Measurements from ENCODE around the gene GON4L. TPM values are rescaled to one million over a fixed set of nuclear protein-coding genes. Genes with fewer than 3 reads are reported as not detected.

The GON4L gene
- total RNA-seq, 6 experiments from 2014 or later: 10.7 to 23.2 (median 20.1) TPM

GRCh38 chr1:155827450-155827849, 29.6 kb downstream of the GON4L start:
- intact Hi-C loops (cut with DNase I): no loop called here
- TF ChIP-seq CTCF (IDR thresholded peaks at IDR 0.05): no peak
- no peak for TF ChIP-seq POLR2A (IDR thresholded peaks at IDR 0.05)
- Histone ChIP-seq H3K9me3 (no peaks in the 10 kb centered on the region), H3K4me3 (no peak overlapping the region), H3K27me3 (no peaks in the 10 kb centered on the region), H3K27ac (no peak overlapping the region), H3K4me1 (no peaks in the 10 kb centered on the region), H3K36me3 (peaks cover 0 to 21% (median 5%) of the 10 kb centered on the region in 4 donors)
- peak in 1 of 3 donors; percentile 13 for DNase-seq
- 87% methylated on average over 4 of the region's 4 CpGs for WGBS (ENCODE audit: insufficient coverage, low coverage, low lambda C conversion rate, missing lambda C conversion rate)
- ATAC-seq: no peak

- no peak overlapping the region for H3K4me3 ChIP-seq
- intact Hi-C loops (cut with DNase I): no loop called here
- DNase-seq: no peak
- H3K27ac ChIP-seq: no peak overlapping the region
- H3K27me3 ChIP-seq: no peaks in the 10 kb centered on the region
- TF ChIP-seq POLR2A (IDR thresholded peaks at IDR 0.05) (no peak), CTCF (IDR thresholded peaks at IDR 0.05) (no peak)
- peaks cover 0 to 79% (median 26%) of the 10 kb centered on the region in 4 donors for H3K36me3 ChIP-seq
- no peak for ATAC-seq
- no peaks in the 10 kb centered on the region for H3K9me3 ChIP-seq
- WGBS (ENCODE audit: insufficient coverage, low coverage, low lambda C conversion rate, missing lambda C conversion rate): 100% methylated on average over 1 of the region's 1 CpG
- H3K4me1 ChIP-seq: peaks cover 0 to 4% (median 0%) of the 10 kb centered on the region in 4 donors
These were observed 40.7 kb downstream of the GON4L start for GRCh38 chr1:155816351-155816750.

GRCh38 chr1:155813672-155814071, 43.3 kb downstream of the GON4L start:
- H3K27ac ChIP-seq: no peak overlapping the region
- DNase-seq (no peak), ATAC-seq (no peak)
- H3K4me1 ChIP-seq: no peaks in the 10 kb centered on the region
- WGBS (ENCODE audit: insufficient coverage, low coverage, low lambda C conversion rate, missing lambda C conversion rate): 96% methylated on average over 3 of the region's 3 CpGs
- intact Hi-C loops (cut with DNase I): loop anchor here in 1 of 2 donors (2.0 kb wide), 1 partner anchor 13 kb away; no protein-coding TSS in a partner anchor
- no peaks in the 10 kb centered on the region for H3K9me3 ChIP-seq
- TF ChIP-seq CTCF (IDR thresholded peaks at IDR 0.05): no peak
- TF ChIP-seq POLR2A (IDR thresholded peaks at IDR 0.05): no peak
- peaks cover 0 to 58% (median 12%) of the 10 kb centered on the region in 4 donors for H3K36me3 ChIP-seq
- H3K4me3 ChIP-seq: no peak overlapping the region
- no peaks in the 10 kb centered on the region for H3K27me3 ChIP-seq

- no peak for TF ChIP-seq POLR2A (IDR thresholded peaks at IDR 0.05)
- TF ChIP-seq CTCF (IDR thresholded peaks at IDR 0.05): no peak
- WGBS (ENCODE audit: insufficient coverage, low coverage, low lambda C conversion rate, missing lambda C conversion rate): 89% methylated on average over 1 of the region's 1 CpG
- no peak overlapping the region for H3K27ac ChIP-seq
- no peak overlapping the region for H3K4me3 ChIP-seq
- intact Hi-C loops (cut with DNase I): no loop called here
- peaks cover 0 to 51% (median 10%) of the 10 kb centered on the region in 4 donors for H3K36me3 ChIP-seq
- H3K9me3 ChIP-seq: no peaks in the 10 kb centered on the region
- no peaks in the 10 kb centered on the region for H3K4me1 ChIP-seq
- H3K27me3 ChIP-seq: no peaks in the 10 kb centered on the region
- DNase-seq (no peak), ATAC-seq (no peak)
These were observed 44.1 kb downstream of the GON4L start for GRCh38 chr1:155812878-155813277.

GRCh38 chr1:155809088-155809487, 47.9 kb downstream of the GON4L start:
- no peak overlapping the region for H3K27ac ChIP-seq
- H3K36me3 ChIP-seq: peaks cover 0 to 35% (median 5%) of the 10 kb centered on the region in 4 donors
- H3K27me3 ChIP-seq: no peaks in the 10 kb centered on the region
- intact Hi-C loops (cut with DNase I): no loop called here
- 47% methylated on average over 1 of the region's 1 CpG for WGBS (ENCODE audit: insufficient coverage, low coverage, low lambda C conversion rate, missing lambda C conversion rate)
- ATAC-seq: no peak
- DNase-seq: no peak
- no peaks in the 10 kb centered on the region for H3K9me3 ChIP-seq
- TF ChIP-seq CTCF (IDR thresholded peaks at IDR 0.05) (no peak), POLR2A (IDR thresholded peaks at IDR 0.05) (no peak)
- no peak overlapping the region for H3K4me3 ChIP-seq
- no peaks in the 10 kb centered on the region for H3K4me1 ChIP-seq
